ENCODE data around the gene MICAL2. TPM values are rescaled to one million over a fixed set of nuclear protein-coding genes. Genes with fewer than 3 reads are reported as not detected.

The MICAL2 gene
- total RNA-seq, 2 donors from 2014 or later, result 1.5 to 1.9 TPM

GRCh38 chr11:12100429-12100828 is 10.0 kb upstream of the MICAL2 start:
- no peak overlapping the region for H3K4me3 ChIP-seq (ENCODE audit: low read length)
- Mint-ChIP-seq H3K36me3 (ENCODE audit: low read depth) (no peaks in the 10 kb centered on the region), H3K4me1 (peaks cover 11% of the 10 kb centered on the region), H3K9me3 (no peaks in the 10 kb centered on the region), H3K27me3 (ENCODE audit: insufficient read depth) (peaks cover 63% of the 10 kb centered on the region), H3K4me3 (no peak overlapping the region), H3K27ac (no peak overlapping the region)
- no peak for DNase-seq
- H3K4me1 ChIP-seq (ENCODE audit: control insufficient read depth, insufficient read depth, low read length), result no peaks in the 10 kb centered on the region
- no peak for TF ChIP-seq CTCF (conservative IDR thresholded peaks at IDR 0.05)
- no peaks in the 10 kb centered on the region for H3K36me3 ChIP-seq (ENCODE audit: control insufficient read depth, insufficient read depth, low read length)
- no peak overlapping the region for H3K9ac ChIP-seq (ENCODE audit: extremely low read depth, low read length, poor library complexity, severe bottlenecking)
- H3K27ac ChIP-seq (ENCODE audit: low read depth, low read length), result no peak overlapping the region
- 84 to 87% methylated on average over 8 of the region's 8 CpGs for WGBS, 2 experiments (ENCODE audit: insufficient coverage in 1 of 2, insufficient read length in 1 of 2)
- H3K9me3 ChIP-seq (ENCODE audit: control insufficient read depth, low read length), result no peaks in the 10 kb centered on the region
- H3K27me3 ChIP-seq (ENCODE audit: control insufficient read depth, insufficient read depth, low read length, poor library complexity, severe bottlenecking), result peaks cover 35% of the 10 kb centered on the region

GRCh38 chr11:12100841-12101242 is 9.5 kb upstream of the MICAL2 start:
- Mint-ChIP-seq H3K4me1 (peaks cover 11% of the 10 kb centered on the region), H3K27me3 (ENCODE audit: insufficient read depth) (peaks cover 67% of the 10 kb centered on the region), H3K27ac (no peak overlapping the region), H3K9me3 (no peaks in the 10 kb centered on the region), H3K36me3 (ENCODE audit: low read depth) (no peaks in the 10 kb centered on the region), H3K4me3 (no peak overlapping the region)
- H3K27ac ChIP-seq (ENCODE audit: low read depth, low read length), result no peak overlapping the region
- no peak for TF ChIP-seq CTCF (conservative IDR thresholded peaks at IDR 0.05)
- H3K9ac ChIP-seq (ENCODE audit: extremely low read depth, low read length, poor library complexity, severe bottlenecking), result no peak overlapping the region
- WGBS, 2 experiments (ENCODE audit: insufficient coverage in 1 of 2, insufficient read length in 1 of 2), result 92 to 98% methylated on average over 5 of the region's 5 CpGs
- no peaks in the 10 kb centered on the region for H3K4me1 ChIP-seq (ENCODE audit: control insufficient read depth, insufficient read depth, low read length)
- no peaks in the 10 kb centered on the region for H3K36me3 ChIP-seq (ENCODE audit: control insufficient read depth, insufficient read depth, low read length)
- no peaks in the 10 kb centered on the region for H3K9me3 ChIP-seq (ENCODE audit: control insufficient read depth, low read length)
- no peak overlapping the region for H3K4me3 ChIP-seq (ENCODE audit: low read length)
- peaks cover 39% of the 10 kb centered on the region for H3K27me3 ChIP-seq (ENCODE audit: control insufficient read depth, insufficient read depth, low read length, poor library complexity, severe bottlenecking)
- no peak for DNase-seq

- WGBS, 2 experiments (ENCODE audit: insufficient coverage in 1 of 2, insufficient read length in 1 of 2), result 40 to 59% methylated on average over 1 of the region's 1 CpG
- no peak overlapping the region for H3K4me3 Mint-ChIP-seq
- Histone ChIP-seq H3K27ac (ENCODE audit: low read depth, low read length) (no peak overlapping the region), H3K9ac (ENCODE audit: extremely low read depth, low read length, poor library complexity, severe bottlenecking) (no peak overlapping the region), H3K9me3 (ENCODE audit: control insufficient read depth, low read length) (no peaks in the 10 kb centered on the region), H3K36me3 (ENCODE audit: control insufficient read depth, insufficient read depth, low read length) (no peaks in the 10 kb centered on the region), H3K4me1 (ENCODE audit: control insufficient read depth, insufficient read depth, low read length) (no peaks in the 10 kb centered on the region), H3K27me3 (ENCODE audit: control insufficient read depth, insufficient read depth, low read length, poor library complexity, severe bottlenecking) (peaks cover 42% of the 10 kb centered on the region), H3K4me3 (ENCODE audit: low read length) (no peak overlapping the region)
- no peaks in the 10 kb centered on the region for H3K9me3 Mint-ChIP-seq
- no peak for DNase-seq
- no peaks in the 10 kb centered on the region for H3K36me3 Mint-ChIP-seq (ENCODE audit: low read depth)
- no peak for TF ChIP-seq CTCF (conservative IDR thresholded peaks at IDR 0.05)
- peaks cover 11% of the 10 kb centered on the region for H3K4me1 Mint-ChIP-seq
- no peak overlapping the region for H3K27ac Mint-ChIP-seq
- peaks cover 71% of the 10 kb centered on the region for H3K27me3 Mint-ChIP-seq (ENCODE audit: insufficient read depth)
These were observed 9.1 kb upstream of the MICAL2 start for GRCh38 chr11:12101318-12101717.
